LNCaP clone FGC (cell line): ENCODE measurements around the gene KCNE4.

ENCODE experiments used
- DNase-seq: peaks from one replicate; pipeline ENCODE4 v3.0.0-alpha.2; 2011; ENCODE audit warnings: low read depth
- H3K4me3 ChIP-seq: 2 replicates; pipeline ENCODE4 v1.5.1; 2011; ENCODE audit warnings: mild to moderate bottlenecking, low read depth, low read length, control low read depth
- TF ChIP-seq, protein P1 (sequence below): IDR thresholded peaks from 2 replicates; pipeline ENCODE4 v1.5.1; 2012; ENCODE audit warnings: mild to moderate bottlenecking; ENCODE audit not compliant: control insufficient read depth, insufficient read depth; ENCODE audit errors: extremely low read depth

KCNE4 gene

GRCh38 chr2:223099561-223099960 lies 47.6 kb downstream of the KCNE4 start:
- TF ChIP-seq, protein P1, sequence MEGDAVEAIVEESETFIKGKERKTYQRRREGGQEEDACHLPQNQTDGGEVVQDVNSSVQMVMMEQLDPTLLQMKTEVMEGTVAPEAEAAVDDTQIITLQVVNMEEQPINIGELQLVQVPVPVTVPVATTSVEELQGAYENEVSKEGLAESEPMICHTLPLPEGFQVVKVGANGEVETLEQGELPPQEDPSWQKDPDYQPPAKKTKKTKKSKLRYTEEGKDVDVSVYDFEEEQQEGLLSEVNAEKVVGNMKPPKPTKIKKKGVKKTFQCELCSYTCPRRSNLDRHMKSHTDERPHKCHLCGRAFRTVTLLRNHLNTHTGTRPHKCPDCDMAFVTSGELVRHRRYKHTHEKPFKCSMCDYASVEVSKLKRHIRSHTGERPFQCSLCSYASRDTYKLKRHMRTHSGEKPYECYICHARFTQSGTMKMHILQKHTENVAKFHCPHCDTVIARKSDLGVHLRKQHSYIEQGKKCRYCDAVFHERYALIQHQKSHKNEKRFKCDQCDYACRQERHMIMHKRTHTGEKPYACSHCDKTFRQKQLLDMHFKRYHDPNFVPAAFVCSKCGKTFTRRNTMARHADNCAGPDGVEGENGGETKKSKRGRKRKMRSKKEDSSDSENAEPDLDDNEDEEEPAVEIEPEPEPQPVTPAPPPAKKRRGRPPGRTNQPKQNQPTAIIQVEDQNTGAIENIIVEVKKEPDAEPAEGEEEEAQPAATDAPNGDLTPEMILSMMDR: no peak
- no peak for DNase-seq
- no peak overlapping the region for H3K4me3 ChIP-seq

DNA sequence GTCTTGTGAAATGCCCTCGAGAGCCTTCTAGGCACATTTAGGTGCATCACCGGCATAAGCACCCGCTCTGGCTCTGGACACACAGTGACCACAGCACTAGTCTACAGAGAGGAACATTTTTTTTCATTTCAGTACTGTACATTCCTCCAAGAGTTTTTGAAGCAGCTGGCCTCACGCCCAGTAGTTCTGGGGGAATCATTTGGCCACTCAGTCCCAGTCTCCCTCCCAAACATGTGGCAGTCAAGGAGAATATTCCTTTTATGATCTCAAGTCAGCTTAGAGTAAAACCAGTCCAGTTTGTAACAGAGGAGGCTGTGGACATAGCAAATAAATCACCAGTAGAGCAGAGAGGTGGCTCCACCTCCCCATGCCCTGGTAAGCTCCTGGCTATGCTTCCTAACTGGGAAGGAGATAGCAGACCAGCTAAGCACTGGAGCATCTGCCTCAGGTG lies 48.1 kb downstream of the KCNE4 start:
- H3K4me3 ChIP-seq: no peak overlapping the region
- TF ChIP-seq, protein P1: no peak
- no peak for DNase-seq

DNA sequence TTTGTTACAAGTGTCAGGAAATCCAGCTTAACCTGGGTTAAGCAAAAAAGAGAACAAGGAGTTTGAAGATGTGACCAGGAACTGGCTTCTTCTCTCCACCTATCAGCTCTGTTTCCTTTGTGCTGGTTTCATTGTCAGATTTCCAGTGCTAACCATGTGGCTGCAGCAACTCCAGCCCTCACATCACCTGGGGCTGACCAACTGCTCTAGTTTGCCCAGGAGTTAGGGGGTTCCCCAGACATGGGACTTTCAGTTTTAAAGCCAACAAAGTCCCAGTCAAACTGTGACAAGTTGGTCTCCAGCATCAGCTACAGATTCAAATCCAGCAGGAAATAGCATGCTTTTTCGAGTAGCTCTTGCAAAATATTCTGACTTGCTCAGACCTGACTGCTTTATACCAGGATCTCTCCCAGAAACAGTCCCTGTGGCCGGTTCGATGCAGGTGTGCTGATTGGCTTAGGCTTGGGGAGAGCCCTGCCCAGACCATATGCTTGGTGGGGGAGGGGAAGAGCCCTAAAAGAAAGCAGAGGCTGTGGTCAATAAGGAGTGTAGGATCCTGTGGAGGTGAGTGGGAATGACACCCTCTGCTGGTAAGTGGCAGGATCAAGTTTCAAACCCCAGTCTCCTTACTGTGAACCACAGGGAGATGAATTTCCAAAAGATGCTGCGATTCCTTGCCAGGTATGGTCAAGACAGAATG lies 49.5 kb downstream of the KCNE4 start:
- no peak overlapping the region for H3K4me3 ChIP-seq
- no peak for DNase-seq
- TF ChIP-seq, protein P1: peak; percentile 51

DNA sequence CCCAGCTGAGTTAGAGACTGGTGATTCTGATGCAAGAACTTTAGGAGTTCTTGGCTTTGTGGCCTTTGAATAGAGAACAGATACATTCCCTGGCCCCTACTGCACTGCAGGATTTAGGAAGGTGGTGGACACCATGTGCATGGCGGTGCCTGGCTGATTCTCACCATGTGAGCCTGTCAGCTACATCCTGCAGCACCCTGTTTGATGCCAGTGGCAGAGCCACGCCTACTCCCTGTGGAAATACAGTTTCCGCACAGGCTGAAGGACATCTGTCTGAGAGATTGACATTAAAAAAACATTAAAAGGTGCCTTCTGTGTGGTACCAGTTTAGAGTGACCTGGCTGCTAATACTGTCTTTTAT lies 50.0 kb downstream of the KCNE4 start:
- TF ChIP-seq, protein P1: no peak
- no peak overlapping the region for H3K4me3 ChIP-seq
- no peak for DNase-seq

GRCh38 chr2:223102450-223102849 lies 50.5 kb downstream of the KCNE4 start:
- H3K4me3 ChIP-seq: no peak overlapping the region
- TF ChIP-seq, protein P1: no peak
- DNase-seq: no peak

GRCh38 chr2:223104336-223105132 lies 52.5 kb downstream of the KCNE4 start:
- no peak for DNase-seq
- no peak overlapping the region for H3K4me3 ChIP-seq

More at GRCh38 chr2:223104336-223105132, 52.5 kb downstream of the KCNE4 start:
- TF ChIP-seq, protein P1: no peak
